Activated CD4-positive, alpha-beta T cell treated with anti-CD3 and anti-CD28 coated beads for 36 hours (primary cell): Measurements from ENCODE around the gene PIGV. TPM values are rescaled to one million over a fixed set of nuclear protein-coding genes. Genes with fewer than 3 reads are reported as not detected.

Experiments used
- ATAC-seq: fragments of 200-7000 bp; cut with Tn5 transposase; one replicate; pipeline ENCODE4 v1.10.0; 2021; ENCODE audit warnings: mild to moderate bottlenecking, moderate library complexity
- CTCF ChIA-PET: fragments of 350-600 bp; sonication (Branson Sonifier 250); formaldehyde crosslinking; loops from one replicate; lab custom pipeline; 2021; ENCODE audit warnings: antibody characterized with exemption; lab: Charles Lee
- POLR2A ChIA-PET: fragments of 350-600 bp; sonication (Branson Sonifier 250); formaldehyde crosslinking; loops from one replicate; lab custom pipeline; 2021; ENCODE audit warnings: antibody characterized with exemption, inconsistent platforms; lab: Charles Lee
- DNase-seq: peaks from one replicate; pipeline ENCODE4 v3.0.0-alpha.2; 2020
- H3K27ac Mint-ChIP-seq: one replicate; pipeline ENCODE4 v1.8.0; 2021; ENCODE audit warnings: mixed read lengths
- H3K27me3 Mint-ChIP-seq: one replicate; pipeline ENCODE4 v1.8.0; 2021; ENCODE audit warnings: mixed read lengths
- H3K36me3 Mint-ChIP-seq: one replicate; pipeline ENCODE4 v1.8.0; 2021; ENCODE audit warnings: low read depth, mixed read lengths
- H3K4me1 Mint-ChIP-seq: one replicate; pipeline ENCODE4 v1.8.0; 2021; ENCODE audit warnings: mixed read lengths
- H3K4me3 Mint-ChIP-seq: one replicate; pipeline ENCODE4 v1.8.0; 2021; ENCODE audit warnings: mild to moderate bottlenecking, moderate library complexity, mixed read lengths
- H3K9me3 Mint-ChIP-seq: one replicate; pipeline ENCODE4 v1.8.0; 2021; ENCODE audit warnings: low read depth, mixed read lengths
- intact Hi-C, 2 experiments: fragments of 100-400 bp; cut with DNase I in 1 of 2; cut with micrococcal nuclease in 1 of 2; formaldehyde crosslinking; loops; one replicate each; pipeline versions ENCODE4 v1.14.2 to v1.15.1; 2022 to 2024; cut with DNase I, micrococcal nuclease
- total RNA-seq, 2 experiments: library from RNA; stranded (reverse); gene quantifications; one replicate each; pipeline ENCODE4 v1.2.3, GENCODE V29; 2021

The PIGV gene
- total RNA-seq, 2 experiments from 2014 or later, result 12.0 to 17.2 TPM

- ChIA-PET POLR2A (interaction anchor here (0.8 to 5.8 kb wide), 2 partner anchors 44 to 86 kb away, joined by 4 to 83 read pairs; no protein-coding TSS in a partner anchor), CTCF (interaction anchor here (0.7 to 8.0 kb wide), 14 partner anchors 31 to 285 kb away, joined by 3 to 180 read pairs (median 3); no protein-coding TSS in a partner anchor)
- intact Hi-C loops, result loop anchor here in 1 of 2 experiments (5.0 kb wide), 1 partner anchor 941 kb away; the partner anchor contains the start of gene FAM76A
- Mint-ChIP-seq H3K9me3 (no peaks in the 10 kb centered on the region), H3K4me1 (peaks cover 53% of the 10 kb centered on the region), H3K36me3 (peaks cover 21% of the 10 kb centered on the region), H3K27ac (peak overlapping the region; percentile 99), H3K4me3 (peak overlapping the region; percentile 82), H3K27me3 (no peaks in the 10 kb centered on the region)
- ATAC-seq (no peak), DNase-seq (no peak)
These were observed 1.9 kb upstream of the PIGV start for GRCh38 chr1:26785611-26786436.

- peak overlapping the region; percentile 99 for H3K27ac Mint-ChIP-seq
- ATAC-seq, result no peak
- CTCF ChIA-PET, result interaction anchor here (0.5 to 8.0 kb wide), 16 partner anchors 18 to 285 kb away, joined by 3 to 180 read pairs (median 4); no protein-coding TSS in a partner anchor
- peaks cover 20% of the 10 kb centered on the region for H3K36me3 Mint-ChIP-seq
- peak; percentile 60 for DNase-seq
- H3K9me3 Mint-ChIP-seq, result no peaks in the 10 kb centered on the region
- H3K4me3 Mint-ChIP-seq, result peak overlapping the region; percentile 82
- H3K27me3 Mint-ChIP-seq, result no peaks in the 10 kb centered on the region
- POLR2A ChIA-PET, result interaction anchor here (0.6 to 5.8 kb wide), 6 partner anchors 42 to 314 kb away, joined by 3 to 83 read pairs (median 4); partner anchors contain the start of gene HMGN2
- intact Hi-C loops, result loop anchor here (1.0 to 5.0 kb wide), 5 partner anchors 40 to 941 kb away; partner anchors contain the start of genes FAM76A (in 1 of the 2) and ZDHHC18 (in 1 of the 2)
- H3K4me1 Mint-ChIP-seq, result peaks cover 56% of the 10 kb centered on the region
These were observed 1.0 kb upstream of the PIGV start for GRCh38 chr1:26786437-26787380.

- Mint-ChIP-seq H3K4me3 (peak overlapping the region; percentile 82), H3K36me3 (peaks cover 21% of the 10 kb centered on the region), H3K9me3 (no peaks in the 10 kb centered on the region), H3K27ac (peak overlapping the region; percentile 99), H3K27me3 (no peaks in the 10 kb centered on the region), H3K4me1 (peaks cover 56% of the 10 kb centered on the region)
- peak; percentile 84 for DNase-seq
- intact Hi-C loops, result loop anchor here (1.0 to 5.0 kb wide), 5 partner anchors 39 to 940 kb away; partner anchors contain the start of genes FAM76A (in 1 of the 2) and ZDHHC18 (in 1 of the 2)
- ATAC-seq, result peak; percentile 34
- CTCF ChIA-PET, result interaction anchor here (0.5 to 8.0 kb wide), 14 partner anchors 15 to 185 kb away, joined by 3 to 180 read pairs (median 8); no protein-coding TSS in a partner anchor
- POLR2A ChIA-PET, result interaction anchor here (0.6 to 5.8 kb wide), 8 partner anchors 18 to 315 kb away, joined by 3 to 83 read pairs (median 4); partner anchors contain the start of gene HMGN2
These were observed 407 bp upstream of the PIGV start for GRCh38 chr1:26787381-26787705.

GRCh38 chr1:26788515-26788785, 700 bp downstream of the PIGV start:
- POLR2A ChIA-PET, result interaction anchor here (0.7 to 5.8 kb wide), 11 partner anchors 44 to 288 kb away, joined by 3 to 83 read pairs (median 5); partner anchors contain the start of gene GPN2
- H3K4me3 Mint-ChIP-seq, result peak overlapping the region; percentile 82
- no peaks in the 10 kb centered on the region for H3K27me3 Mint-ChIP-seq
- DNase-seq (peak; percentile 56), ATAC-seq (peak; percentile 3)
- H3K4me1 Mint-ChIP-seq, result peaks cover 60% of the 10 kb centered on the region
- H3K27ac Mint-ChIP-seq, result peak overlapping the region; percentile 99
- H3K36me3 Mint-ChIP-seq, result peaks cover 20% of the 10 kb centered on the region
- intact Hi-C loops, result loop anchor here (1.0 to 5.0 kb wide), 3 partner anchors 44 to 939 kb away; partner anchors contain the start of genes DHDDS (in 1 of the 2) and FAM76A (in 1 of the 2)
- CTCF ChIA-PET, result interaction anchor here (0.7 to 8.0 kb wide), 44 partner anchors 11 to 288 kb away, joined by 3 to 180 read pairs (median 4); no protein-coding TSS in a partner anchor
- H3K9me3 Mint-ChIP-seq, result no peaks in the 10 kb centered on the region

GRCh38 chr1:26788836-26789611, 1.3 kb downstream of the PIGV start:
- intact Hi-C loops, result loop anchor here (1.0 to 5.0 kb wide), 11 partner anchors 21 to 938 kb away; partner anchors contain the start of genes DHDDS (in 1 of the 2) and FAM76A (in 1 of the 2)
- Mint-ChIP-seq H3K9me3 (no peaks in the 10 kb centered on the region), H3K4me1 (peaks cover 60% of the 10 kb centered on the region), H3K4me3 (peak overlapping the region; percentile 82), H3K27ac (peak overlapping the region; percentile 99), H3K27me3 (no peaks in the 10 kb centered on the region), H3K36me3 (peaks cover 22% of the 10 kb centered on the region)
- POLR2A ChIA-PET, result interaction anchor here (0.6 to 5.8 kb wide), 12 partner anchors 45 to 288 kb away, joined by 3 to 83 read pairs (median 4); partner anchors contain the start of genes GPATCH3 and GPN2
- CTCF ChIA-PET, result interaction anchor here (0.7 to 8.0 kb wide), 47 partner anchors 11 to 288 kb away, joined by 3 to 180 read pairs (median 4); partner anchors contain the start of gene KDF1
- ATAC-seq (peak; percentile 28), DNase-seq (peak; percentile 94)

- Mint-ChIP-seq H3K27ac (peak overlapping the region; percentile 99), H3K4me3 (peak overlapping the region; percentile 82), H3K36me3 (peaks cover 27% of the 10 kb centered on the region), H3K4me1 (peaks cover 56% of the 10 kb centered on the region), H3K9me3 (no peaks in the 10 kb centered on the region), H3K27me3 (no peaks in the 10 kb centered on the region)
- intact Hi-C loops, result loop anchor here (1.0 to 5.0 kb wide), 10 partner anchors 21 to 938 kb away; partner anchors contain the start of genes DHDDS (in 1 of the 2) and FAM76A (in 1 of the 2)
- ATAC-seq (no peak), DNase-seq (no peak)
- POLR2A ChIA-PET, result interaction anchor here (0.6 to 5.8 kb wide), 9 partner anchors 20 to 289 kb away, joined by 3 to 83 read pairs (median 5); partner anchors contain the start of genes GPATCH3 and GPN2
- CTCF ChIA-PET, result interaction anchor here (0.7 to 8.0 kb wide), 30 partner anchors 11 to 289 kb away, joined by 3 to 180 read pairs (median 6); partner anchors contain the start of gene KDF1
These were observed 1.8 kb downstream of the PIGV start for GRCh38 chr1:26789612-26789865.

- no peaks in the 10 kb centered on the region for H3K27me3 Mint-ChIP-seq
- POLR2A ChIA-PET, result interaction anchor here (0.6 to 5.8 kb wide), 14 partner anchors 20 to 290 kb away, joined by 3 to 83 read pairs (median 4); partner anchors contain the start of gene GPATCH3
- H3K4me3 Mint-ChIP-seq, result peak overlapping the region; percentile 82
- peaks cover 56% of the 10 kb centered on the region for H3K4me1 Mint-ChIP-seq
- ATAC-seq (peak; percentile 20), DNase-seq (peak; percentile 43)
- H3K27ac Mint-ChIP-seq, result peak overlapping the region; percentile 99
- no peaks in the 10 kb centered on the region for H3K9me3 Mint-ChIP-seq
- peaks cover 31% of the 10 kb centered on the region for H3K36me3 Mint-ChIP-seq
- CTCF ChIA-PET, result interaction anchor here (0.6 to 8.0 kb wide), 35 partner anchors 10 to 358 kb away, joined by 3 to 180 read pairs (median 6); partner anchors contain the start of gene DHDDS
- intact Hi-C loops, result loop anchor here (1.0 to 5.0 kb wide), 17 partner anchors 20 to 937 kb away; partner anchors contain the start of genes DHDDS (in 1 of the 2), FAM76A (in 1 of the 2) and NUDC (in 1 of the 2)
These were observed 2.2 kb downstream of the PIGV start for GRCh38 chr1:26789931-26790330.

- Mint-ChIP-seq H3K4me3 (peak overlapping the region; percentile 82), H3K9me3 (no peaks in the 10 kb centered on the region), H3K27me3 (no peaks in the 10 kb centered on the region), H3K36me3 (peaks cover 35% of the 10 kb centered on the region), H3K27ac (peak overlapping the region; percentile 99), H3K4me1 (peaks cover 53% of the 10 kb centered on the region)
- peak; percentile 59 for DNase-seq
- CTCF ChIA-PET, result interaction anchor here (0.6 to 8.0 kb wide), 32 partner anchors 10 to 359 kb away, joined by 3 to 180 read pairs (median 7); partner anchors contain the start of genes DHDDS, HMGN2 and ZDHHC18
- POLR2A ChIA-PET, result interaction anchor here (0.6 to 5.8 kb wide), 14 partner anchors 19 to 290 kb away, joined by 3 to 83 read pairs (median 4); partner anchors contain the start of gene GPATCH3
- peak; percentile 48 for ATAC-seq
- intact Hi-C loops, result loop anchor here (1.0 to 5.0 kb wide), 7 partner anchors 51 to 208 kb away; partner anchors contain the start of gene NUDC (in 1 of the 2)
These were observed 2.8 kb downstream of the PIGV start for GRCh38 chr1:26790551-26790953.

- Mint-ChIP-seq H3K4me1 (peaks cover 47% of the 10 kb centered on the region), H3K36me3 (peaks cover 35% of the 10 kb centered on the region), H3K27me3 (no peaks in the 10 kb centered on the region), H3K4me3 (peak overlapping the region; percentile 82), H3K27ac (peak overlapping the region; percentile 99), H3K9me3 (no peaks in the 10 kb centered on the region)
- intact Hi-C loops, result loop anchor here in 1 of 2 experiments (5.0 kb wide), 1 partner anchor 86 kb away; no protein-coding TSS in a partner anchor
- ChIA-PET CTCF (interaction anchor here (0.6 to 8.0 kb wide), 23 partner anchors 9 to 319 kb away, joined by 3 to 180 read pairs (median 8); partner anchors contain the start of genes HMGN2 and ZDHHC18), POLR2A (interaction anchor here (0.6 to 5.8 kb wide), 8 partner anchors 19 to 210 kb away, joined by 3 to 83 read pairs (median 6); partner anchors contain the start of gene GPATCH3)
- DNase-seq (no peak), ATAC-seq (no peak)
These were observed 3.4 kb downstream of the PIGV start for GRCh38 chr1:26791148-26791547.
